GM23338 (cell line): Measurements from ENCODE around the gene CYTH1. TPM values are rescaled to one million over a fixed set of nuclear protein-coding genes. Genes with fewer than 3 reads are reported as not detected.

Source experiments
- ATAC-seq: fragments of 200-7000 bp; cut with Tn5 transposase; 3 replicates; pipeline ENCODE4 v1.9.1; 2020
- DNase-seq: peaks from one replicate; pipeline ENCODE4 v3.0.0-alpha.2; 2015; ENCODE audit warnings: low spot score
- H2AFZ ChIP-seq: fragments of 200-600 bp; sonication (generic); 2 replicates; pipeline ENCODE4 v1.8.0; 2016; ENCODE audit warnings: antibody characterized with exemption, mild to moderate bottlenecking, moderate library complexity
- H3F3A ChIP-seq: fragments of 200-600 bp; sonication (generic); replicated peaks from 2 replicates; pipeline ENCODE4 v1.8.0; 2017; ENCODE audit warnings: antibody characterized with exemption, mixed run types, low read depth
- H3K27ac ChIP-seq: fragments of 200-600 bp; sonication (generic); 2 replicates; pipeline ENCODE4 v1.6.1; 2016; ENCODE audit warnings: low read depth
- H3K27me3 ChIP-seq: fragments of 200-600 bp; sonication (generic); 2 replicates; pipeline ENCODE4 v1.8.0; 2016; ENCODE audit warnings: mild to moderate bottlenecking, mixed run types, moderate library complexity; ENCODE audit not compliant: insufficient read depth
- H3K36me3 ChIP-seq: fragments of 200-600 bp; sonication (generic); 2 replicates; pipeline ENCODE4 v1.8.0; 2016; ENCODE audit warnings: mild to moderate bottlenecking; ENCODE audit not compliant: insufficient read depth
- H3K4me1 ChIP-seq: fragments of 200-600 bp; sonication (generic); 2 replicates; pipeline ENCODE4 v1.8.0; 2016; ENCODE audit warnings: mild to moderate bottlenecking, moderate library complexity; ENCODE audit not compliant: insufficient read depth
- H3K4me2 ChIP-seq: fragments of 200-600 bp; sonication (generic); 2 replicates; pipeline ENCODE4 v1.7.1; 2017; ENCODE audit warnings: mixed run types
- H3K4me3 ChIP-seq: fragments of 200-600 bp; sonication (generic); 2 replicates; pipeline ENCODE4 v1.6.1; 2016; ENCODE audit warnings: mixed run types
- H3K79me2 ChIP-seq: fragments of 200-600 bp; sonication (generic); replicated peaks from 2 replicates; pipeline ENCODE4 v1.8.0; 2017; ENCODE audit warnings: mild to moderate bottlenecking; ENCODE audit not compliant: insufficient read depth
- H3K9me2 ChIP-seq: fragments of 200-600 bp; sonication (generic); 2 replicates; pipeline ENCODE4 v1.8.0; 2017; ENCODE audit not compliant: insufficient read depth
- H4K20me1 ChIP-seq: fragments of 200-600 bp; sonication (generic); replicated peaks from 2 replicates; pipeline ENCODE4 v1.8.0; 2017; ENCODE audit warnings: mild to moderate bottlenecking; ENCODE audit not compliant: insufficient read depth
- H3K27ac Mint-ChIP-seq: 2 replicates; pipeline ENCODE4 v1.8.0; 2020; ENCODE audit warnings: inconsistent platforms, mild to moderate bottlenecking, moderate library complexity, mixed read lengths
- H3K27me3 Mint-ChIP-seq: 3 replicates; pipeline ENCODE4 v1.8.0; 2022; ENCODE audit warnings: low read depth, mild to moderate bottlenecking, moderate library complexity, mixed read lengths, inconsistent platforms; ENCODE audit not compliant: insufficient read depth, poor library complexity
- H3K36me3 Mint-ChIP-seq: 3 replicates; pipeline ENCODE4 v1.8.0; 2021; ENCODE audit warnings: low read depth, mild to moderate bottlenecking, inconsistent platforms, moderate library complexity, mixed read lengths
- H3K4me1 Mint-ChIP-seq: 3 replicates; pipeline ENCODE4 v1.8.0; 2020; ENCODE audit warnings: mild to moderate bottlenecking, inconsistent platforms, mixed read lengths
- H3K4me3 Mint-ChIP-seq: 3 replicates; pipeline ENCODE4 v1.8.0; 2021; ENCODE audit warnings: moderate library complexity, mild to moderate bottlenecking, inconsistent platforms, mixed read lengths
- H3K9me3 Mint-ChIP-seq: 3 replicates; pipeline ENCODE4 v1.8.0; 2020; ENCODE audit warnings: moderate library complexity, mild to moderate bottlenecking, inconsistent platforms, mixed read lengths
- CREB1 ChIP-seq: fragments of 250-450 bp; sonication (Bioruptor Pico); IDR thresholded peaks from 2 replicates; pipeline ENCODE4 v1.5.0; 2020; ENCODE audit warnings: low read depth, mild to moderate bottlenecking, moderate library complexity
- CTCF ChIP-seq, 2 experiments: fragments of 200-600 bp in 1 of 2; sonication (generic) in 1 of 2; conservative IDR thresholded peaks; 2 replicates each; pipeline versions ENCODE4 v1.5.1 to v1.6.1; 2016 to 2017; ENCODE audit warnings: antibody characterized with exemption in 2 of 2, low read depth in 2 of 2, mild to moderate bottlenecking in 2 of 2, moderate library complexity in 1 of 2
- ETS1 ChIP-seq: IDR thresholded peaks from 2 replicates; pipeline ENCODE4 v1.6.1; 2016; ENCODE audit warnings: antibody characterized with exemption
- EZH2 ChIP-seq: fragments of 200-600 bp; sonication (generic); IDR thresholded peaks from one replicate; pipeline ENCODE4 v1.8.0; 2017; ENCODE audit warnings: antibody characterized with exemption, mild to moderate bottlenecking, low read depth; ENCODE audit not compliant: unreplicated experiment
- EZH2phosphoT487 ChIP-seq: fragments of 200-600 bp; sonication (generic); IDR thresholded peaks from one replicate; pipeline ENCODE4 v1.8.1; 2018; ENCODE audit warnings: antibody characterized with exemption; ENCODE audit not compliant: unreplicated experiment
- JUNB ChIP-seq: IDR thresholded peaks from one replicate; pipeline ENCODE4 v1.6.1; 2016; ENCODE audit warnings: antibody characterized with exemption; ENCODE audit not compliant: unreplicated experiment
- NANOG ChIP-seq: IDR thresholded peaks from 2 replicates; pipeline ENCODE4 v1.6.1; 2016; ENCODE audit warnings: antibody characterized with exemption, borderline replicate concordance
- POLR2AphosphoS5 ChIP-seq: IDR thresholded peaks from 2 replicates; pipeline ENCODE4 v1.6.1; 2016; ENCODE audit warnings: antibody characterized with exemption, low read depth
- REST ChIP-seq: IDR thresholded peaks from one replicate; pipeline ENCODE4 v1.6.1; 2018; ENCODE audit warnings: antibody characterized with exemption; ENCODE audit not compliant: unreplicated experiment
- ZNF331 ChIP-seq: fragments of 250-450 bp; sonication (Bioruptor Pico); IDR thresholded peaks from 2 replicates; pipeline ENCODE4 v1.5.0; 2020; ENCODE audit warnings: low read depth, mild to moderate bottlenecking, moderate library complexity
- ZNF462 ChIP-seq: fragments of 250-450 bp; sonication (Bioruptor Pico); IDR thresholded peaks from 2 replicates; pipeline ENCODE4 v1.5.0; 2020; ENCODE audit warnings: mild to moderate bottlenecking, moderate library complexity
- polyA plus RNA-seq: library from polyadenylated mRNA; unstranded; fragments of >200 nt; fragmentation: Nextera tagmentation; extraction: Ambion mirVana; gene quantifications from 2 replicates; pipeline ENCODE4 v1.2.1, GENCODE V29; 2016
- total RNA-seq: library from RNA; depleted of rRNA; stranded (reverse); fragments of >200 nt; shearing (Covaris generic); gene quantifications from 2 replicates; pipeline ENCODE4 v1.2.3, GENCODE V29; 2014

Gene CYTH1
- total and polyA plus RNA-seq, 2 experiments from 2014 or later = 13.8 to 14.5 TPM

GRCh38 chr17:78748730-78749317 is 33.2 kb downstream of the CYTH1 start (continued):
- TF ChIP-seq REST (no peak), EZH2phosphoT487 (no peak)

GRCh38 chr17:78748048-78748729 is 33.9 kb downstream of the CYTH1 start:
- Histone ChIP-seq H3K27ac (no peak overlapping the region), H3K27me3 (no peaks in the 10 kb centered on the region), H3K36me3 (no peaks in the 10 kb centered on the region), H3K4me3 (no peak overlapping the region), H3K4me2 (no peak overlapping the region), H3K9me2 (no peaks in the 10 kb centered on the region), H3K79me2 (0 out of 2 replicates have a peak, but pooled peaks cover 9% of the 10 kb centered on the region), H4K20me1 (no peaks in the 10 kb centered on the region; the same call in none of the 2 replicates), H3F3A (no peaks in the 10 kb centered on the region), H3K4me1 (peaks cover 8% of the 10 kb centered on the region), H2AFZ (no peak overlapping the region)
- Mint-ChIP-seq H3K27me3 (no peaks in the 10 kb centered on the region), H3K4me3 (no peak overlapping the region), H3K36me3 (no peaks in the 10 kb centered on the region), H3K4me1 (peaks cover 30% of the 10 kb centered on the region), H3K27ac (peak overlapping the region; percentile 33; the same call in 1 of the 2 replicates), H3K9me3 (no peaks in the 10 kb centered on the region)
- no peak for ATAC-seq
- no peak for DNase-seq
- no peak for TF ChIP-seq CTCF (conservative IDR thresholded peaks at IDR 0.05; ENCODE audit: low read depth in 2 of 2)
- TF ChIP-seq EZH2phosphoT487 = no peak
- TF ChIP-seq ZNF462 = no peak
- no peak for TF ChIP-seq EZH2
- no peak for TF ChIP-seq ETS1
- no peak for TF ChIP-seq NANOG
- TF ChIP-seq CREB1 (CRISPR knock-in tag) = no peak
- TF ChIP-seq POLR2AphosphoS5 = no peak
- TF ChIP-seq ZNF331 = no peak
- no peak for TF ChIP-seq JUNB
